ENCODE results near the gene ROBO1.

ROBO1 gene

GRCh38 chr3:78741066-78741645, 1026.6 kb downstream of the ROBO1 start:
- H4K20me1 ChIP-seq (ENCODE audit: low read depth, low read length): no peaks in the 10 kb centered on the region
- H3K4me2 ChIP-seq (ENCODE audit: low read depth, low read length, poor library complexity, severe bottlenecking): no peak overlapping the region
- no peaks in the 10 kb centered on the region for H3K36me3 ChIP-seq (ENCODE audit: low read length)
- no peak overlapping the region for H3K9ac ChIP-seq (ENCODE audit: low read length)
- no peaks in the 10 kb centered on the region for H3K9me2 ChIP-seq (replicated peaks; ENCODE audit: insufficient read depth, low read length)
- no peaks in the 10 kb centered on the region for H3K27me3 ChIP-seq (ENCODE audit: low read length)
- H3K27ac ChIP-seq (ENCODE audit: low read depth, low read length): no peak overlapping the region
- H3K79me2 ChIP-seq (ENCODE audit: insufficient read depth, low read length): no peaks in the 10 kb centered on the region
- no peaks in the 10 kb centered on the region for H3K9me3 ChIP-seq (ENCODE audit: insufficient read depth, low read length)
- H2AFZ ChIP-seq (ENCODE audit: low read depth, low read length, severe bottlenecking): no peak overlapping the region
- H3F3A ChIP-seq (ENCODE audit: insufficient read depth): no peaks in the 10 kb centered on the region
- no peak for TF ChIP-seq EZH2phosphoT487 (conservative IDR thresholded peaks at IDR 0.05; ENCODE audit: low read length)
- TF ChIP-seq, protein P1, sequence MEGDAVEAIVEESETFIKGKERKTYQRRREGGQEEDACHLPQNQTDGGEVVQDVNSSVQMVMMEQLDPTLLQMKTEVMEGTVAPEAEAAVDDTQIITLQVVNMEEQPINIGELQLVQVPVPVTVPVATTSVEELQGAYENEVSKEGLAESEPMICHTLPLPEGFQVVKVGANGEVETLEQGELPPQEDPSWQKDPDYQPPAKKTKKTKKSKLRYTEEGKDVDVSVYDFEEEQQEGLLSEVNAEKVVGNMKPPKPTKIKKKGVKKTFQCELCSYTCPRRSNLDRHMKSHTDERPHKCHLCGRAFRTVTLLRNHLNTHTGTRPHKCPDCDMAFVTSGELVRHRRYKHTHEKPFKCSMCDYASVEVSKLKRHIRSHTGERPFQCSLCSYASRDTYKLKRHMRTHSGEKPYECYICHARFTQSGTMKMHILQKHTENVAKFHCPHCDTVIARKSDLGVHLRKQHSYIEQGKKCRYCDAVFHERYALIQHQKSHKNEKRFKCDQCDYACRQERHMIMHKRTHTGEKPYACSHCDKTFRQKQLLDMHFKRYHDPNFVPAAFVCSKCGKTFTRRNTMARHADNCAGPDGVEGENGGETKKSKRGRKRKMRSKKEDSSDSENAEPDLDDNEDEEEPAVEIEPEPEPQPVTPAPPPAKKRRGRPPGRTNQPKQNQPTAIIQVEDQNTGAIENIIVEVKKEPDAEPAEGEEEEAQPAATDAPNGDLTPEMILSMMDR (IDR thresholded peaks at IDR 0.05; ENCODE audit: insufficient read depth, low read length, poor library complexity, severe bottlenecking): no peak
- H3K4me3 ChIP-seq (ENCODE audit: insufficient read depth, low read length, poor library complexity, severe bottlenecking): no peak overlapping the region

GRCh38 chr3:78738833-78739232, 1029.0 kb downstream of the ROBO1 start:
- Histone ChIP-seq H3K79me2 (ENCODE audit: insufficient read depth, low read length) (no peaks in the 10 kb centered on the region), H3K27me3 (ENCODE audit: low read length) (no peaks in the 10 kb centered on the region), H3K27ac (ENCODE audit: low read depth, low read length) (no peak overlapping the region), H3F3A (ENCODE audit: insufficient read depth) (no peaks in the 10 kb centered on the region), H3K36me3 (ENCODE audit: low read length) (no peaks in the 10 kb centered on the region), H3K9ac (ENCODE audit: low read length) (no peak overlapping the region), H4K20me1 (ENCODE audit: low read depth, low read length) (no peaks in the 10 kb centered on the region), H2AFZ (ENCODE audit: low read depth, low read length, severe bottlenecking) (no peak overlapping the region), H3K4me3 (ENCODE audit: insufficient read depth, low read length, poor library complexity, severe bottlenecking) (no peak overlapping the region), H3K9me3 (ENCODE audit: insufficient read depth, low read length) (no peaks in the 10 kb centered on the region), H3K9me2 (replicated peaks; ENCODE audit: insufficient read depth, low read length) (no peaks in the 10 kb centered on the region), H3K4me2 (ENCODE audit: low read depth, low read length, poor library complexity, severe bottlenecking) (no peak overlapping the region)
- TF ChIP-seq, protein P1 (IDR thresholded peaks at IDR 0.05; ENCODE audit: insufficient read depth, low read length, poor library complexity, severe bottlenecking): no peak
- TF ChIP-seq EZH2phosphoT487 (conservative IDR thresholded peaks at IDR 0.05; ENCODE audit: low read length): no peak

- no peaks in the 10 kb centered on the region for H3K9me2 ChIP-seq (replicated peaks; ENCODE audit: insufficient read depth, low read length)
- H3K9me3 ChIP-seq (ENCODE audit: insufficient read depth, low read length): no peaks in the 10 kb centered on the region
- no peak overlapping the region for H3K9ac ChIP-seq (ENCODE audit: low read length)
- no peaks in the 10 kb centered on the region for H3F3A ChIP-seq (ENCODE audit: insufficient read depth)
- H3K36me3 ChIP-seq (ENCODE audit: low read length): no peaks in the 10 kb centered on the region
- no peaks in the 10 kb centered on the region for H3K27me3 ChIP-seq (ENCODE audit: low read length)
- H3K79me2 ChIP-seq (ENCODE audit: insufficient read depth, low read length): no peaks in the 10 kb centered on the region
- H3K4me2 ChIP-seq (ENCODE audit: low read depth, low read length, poor library complexity, severe bottlenecking): no peak overlapping the region
- no peak for TF ChIP-seq EZH2phosphoT487 (conservative IDR thresholded peaks at IDR 0.05; ENCODE audit: low read length)
- TF ChIP-seq, protein P1 (IDR thresholded peaks at IDR 0.05; ENCODE audit: insufficient read depth, low read length, poor library complexity, severe bottlenecking): no peak
- H2AFZ ChIP-seq (ENCODE audit: low read depth, low read length, severe bottlenecking): no peak overlapping the region
- no peak overlapping the region for H3K27ac ChIP-seq (ENCODE audit: low read depth, low read length)
- H4K20me1 ChIP-seq (ENCODE audit: low read depth, low read length): no peaks in the 10 kb centered on the region
- no peak overlapping the region for H3K4me3 ChIP-seq (ENCODE audit: insufficient read depth, low read length, poor library complexity, severe bottlenecking)
These were observed 1029.8 kb downstream of the ROBO1 start for GRCh38 chr3:78737988-78738387.
